Thyroid gland (tissue), 4 donors: ENCODE measurements around the gene PRKCE. TPM values are rescaled to one million over a fixed set of nuclear protein-coding genes. Genes with fewer than 3 reads are reported as not detected.

Experiments
- DNase-seq, 2 donors: peaks; one replicate each; pipeline ENCODE4 v3.0.0-alpha.2; 2019
- H3K27ac ChIP-seq, 3 donors: fragments of 200-600 bp; sonication (generic); 1 replicate in 2 of 3; 2 replicates in 1 of 3; pipeline ENCODE4 v1.5.1; 2016 to 2019; ENCODE audit warnings: mild to moderate bottlenecking in 1 of 3, moderate library complexity in 1 of 3
- H3K27me3 ChIP-seq: fragments of 200-600 bp; sonication (generic); one replicate; pipeline ENCODE4 v1.5.1; 2019
- H3K36me3 ChIP-seq, 2 donors: fragments of 200-600 bp; sonication (generic); one replicate each; pipeline ENCODE4 v1.5.1; 2016 to 2019
- H3K4me1 ChIP-seq, 2 donors: fragments of 200-600 bp; sonication (generic); one replicate each; pipeline ENCODE4 v1.5.1; 2017 to 2019
- H3K4me3 ChIP-seq, 3 donors: fragments of 200-600 bp; sonication (generic); replicated peaks in 1 of 3; 1 replicate in 2 of 3; 2 replicates in 1 of 3; pipeline ENCODE4 v1.5.1; 2016; ENCODE audit warnings: mild to moderate bottlenecking in 1 of 3
- H3K9me3 ChIP-seq: fragments of 200-600 bp; sonication (generic); one replicate; pipeline ENCODE4 v1.5.1; 2017
- CTCF ChIP-seq, 6 experiments: fragments of 200-600 bp in 3 of 6; fragments of 450-650 bp in 3 of 6; sonication (generic) in 3 of 6; IDR thresholded peaks; one replicate each; pipeline ENCODE4 v1.5.1; 2016 to 2019; ENCODE audit warnings: antibody characterized with exemption in 6 of 6, mild to moderate bottlenecking in 2 of 6, inconsistent platforms in 1 of 6, moderate library complexity in 1 of 6
- POLR2A ChIP-seq, 2 donors: fragments of 450-650 bp; IDR thresholded peaks; one replicate each; pipeline ENCODE4 v1.6.1; 2017; ENCODE audit warnings: antibody characterized with exemption in 2 of 2, mild to moderate bottlenecking in 2 of 2, moderate library complexity in 1 of 2
- WGBS, 2 donors: methylation state at CpG; one replicate each; pipeline ENCODE4 v1.1.5; 2017; 5-methylcytosine and 5-hydroxymethylcytosine counted together
- intact Hi-C: fragments of 100-400 bp; cut with DNase I; formaldehyde crosslinking; loops from one replicate; pipeline ENCODE4 v1.15.1; 2023
- total RNA-seq, 4 donors: library from RNA; depleted of rRNA; stranded (reverse); fragments of >200 nt; gene quantifications; one replicate each; pipeline ENCODE4 v1.2.3, GENCODE V29; 2016

The PRKCE gene
- total RNA-seq, 4 donors from 2014 or later = 8.4 to 35.3 (median 15.2) TPM

- Histone ChIP-seq H3K4me1 (no peaks in the 10 kb centered on the region), H3K36me3 (no peaks in the 10 kb centered on the region), H3K4me3 (no peak overlapping the region), H3K9me3 (no peaks in the 10 kb centered on the region), H3K27me3 (no peaks in the 10 kb centered on the region), H3K27ac (no peak overlapping the region)
- intact Hi-C loops = no loop called here
- TF ChIP-seq POLR2A (IDR thresholded peaks at IDR 0.05) = no peak
- no peak for TF ChIP-seq CTCF (IDR thresholded peaks at IDR 0.05)
- no peak for DNase-seq
- WGBS, 2 donors = 92 to 97% methylated on average over 1 of the region's 1 CpG
Measured at GRCh38 chr2:45758018-45758417, 106.5 kb downstream of the PRKCE start.

- intact Hi-C loops = no loop called here
- 70 to 71% methylated on average over 15 of the region's 15 CpGs for WGBS, 2 donors
Measured at GRCh38 chr2:45759310-45759851, 107.9 kb downstream of the PRKCE start.

GRCh38 chr2:45761635-45762034 is 110.2 kb downstream of the PRKCE start:
- Histone ChIP-seq H3K27ac (no peak overlapping the region), H3K36me3 (no peaks in the 10 kb centered on the region), H3K4me1 (peaks cover 11 to 16% of the 10 kb centered on the region in 2 donors), H3K27me3 (no peaks in the 10 kb centered on the region), H3K4me3 (no peak overlapping the region), H3K9me3 (no peaks in the 10 kb centered on the region)
- WGBS, 2 donors = 87% methylated on average over 4 of the region's 4 CpGs
- DNase-seq = no peak
- no peak for TF ChIP-seq CTCF (IDR thresholded peaks at IDR 0.05)
- no peak for TF ChIP-seq POLR2A (IDR thresholded peaks at IDR 0.05)
- intact Hi-C loops = no loop called here

More at GRCh38 chr2:45759310-45759851, 107.9 kb downstream of the PRKCE start:
- DNase-seq = no peak
- H3K27me3 ChIP-seq = no peaks in the 10 kb centered on the region
- no peaks in the 10 kb centered on the region for H3K4me1 ChIP-seq
- H3K4me3 ChIP-seq = no peak overlapping the region
- H3K36me3 ChIP-seq = no peaks in the 10 kb centered on the region
- no peaks in the 10 kb centered on the region for H3K9me3 ChIP-seq
- H3K27ac ChIP-seq = no peak overlapping the region
- TF ChIP-seq POLR2A (IDR thresholded peaks at IDR 0.05) (no peak), CTCF (IDR thresholded peaks at IDR 0.05) (no peak)

GRCh38 chr2:45763255-45763654 is 111.8 kb downstream of the PRKCE start:
- no peaks in the 10 kb centered on the region for H3K9me3 ChIP-seq
- no peaks in the 10 kb centered on the region for H3K36me3 ChIP-seq
- H3K27me3 ChIP-seq = no peaks in the 10 kb centered on the region
- no peak overlapping the region for H3K4me3 ChIP-seq
- no peak for TF ChIP-seq CTCF (IDR thresholded peaks at IDR 0.05)
- TF ChIP-seq POLR2A (IDR thresholded peaks at IDR 0.05) = no peak
- peaks cover 16% of the 10 kb centered on the region in 2 donors for H3K4me1 ChIP-seq
- no peak overlapping the region for H3K27ac ChIP-seq
- intact Hi-C loops = no loop called here
- DNase-seq = no peak
- WGBS, 2 donors = 96% methylated on average over 2 of the region's 2 CpGs

GRCh38 chr2:45763797-45764196 is 112.3 kb downstream of the PRKCE start:
- WGBS, 2 donors = 83 to 84% methylated on average over 5 of the region's 5 CpGs
- Histone ChIP-seq H3K4me1 (peaks cover 16% of the 10 kb centered on the region in 2 donors), H3K9me3 (no peaks in the 10 kb centered on the region), H3K4me3 (no peak overlapping the region), H3K36me3 (no peaks in the 10 kb centered on the region), H3K27me3 (no peaks in the 10 kb centered on the region), H3K27ac (no peak overlapping the region)
- DNase-seq = no peak
- intact Hi-C loops = no loop called here
- TF ChIP-seq CTCF (IDR thresholded peaks at IDR 0.05) (no peak), POLR2A (IDR thresholded peaks at IDR 0.05) (no peak)
